Keratinocyte (primary cell): ENCODE measurements around the gene FAM120C. TPM values are rescaled to one million over a fixed set of nuclear protein-coding genes. Genes with fewer than 3 reads are reported as not detected.
A peak's percentile ranks its signal among the peaks of the same experiment; 100 is the strongest.

ENCODE experiments used
- DNase-seq: peaks from one replicate; pipeline ENCODE4 v3.0.0-alpha.2; 2011; ENCODE audit warnings: low read depth, missing footprints, low spot score
- FAIRE-seq: peaks from 2 replicates; lab custom pipeline; 2011; peaks lifted over from hg19 to GRCh38; lab: Jason Lieb, UNC
- H2AFZ ChIP-seq: 2 replicates; pipeline ENCODE4 v1.6.0; 2012; ENCODE audit warnings: low read length, control low read depth, inconsistent platforms; ENCODE audit not compliant: control insufficient read depth
- H3K27ac ChIP-seq: 2 replicates; pipeline ENCODE4 v1.5.1; 2011; ENCODE audit warnings: low read length; ENCODE audit not compliant: control insufficient read depth, insufficient read depth
- H3K27me3 ChIP-seq: 3 replicates; pipeline ENCODE4 v1.6.0; 2011; ENCODE audit warnings: low read length; ENCODE audit not compliant: control insufficient read depth, insufficient read depth; ENCODE audit errors: extremely low read depth
- H3K36me3 ChIP-seq, 2 experiments: 2 replicates in 1 of 2; 3 replicates in 1 of 2; pipeline ENCODE4 v1.5.1; 2011; ENCODE audit warnings: low read length in 2 of 2, mild to moderate bottlenecking in 1 of 2; ENCODE audit not compliant: control insufficient read depth in 2 of 2, insufficient read depth in 2 of 2; ENCODE audit errors: extremely low read depth in 1 of 2
- H3K4me1 ChIP-seq: 3 replicates; pipeline ENCODE4 v1.5.1; 2011; ENCODE audit warnings: low read length; ENCODE audit not compliant: control insufficient read depth, insufficient read depth; ENCODE audit errors: extremely low read depth
- H3K4me2 ChIP-seq: 3 replicates; pipeline ENCODE4 v1.6.0; 2011; ENCODE audit warnings: low read depth, low read length; ENCODE audit not compliant: control insufficient read depth, insufficient read depth; ENCODE audit errors: extremely low read depth
- H3K4me3 ChIP-seq, 3 experiments: fragments of 200-600 bp in 1 of 3; sonication (generic) in 1 of 3; 2 replicates in 2 of 3; 3 replicates in 1 of 3; pipeline ENCODE4 v1.5.1; 2011 to 2016; ENCODE audit warnings: low read length in 3 of 3, mild to moderate bottlenecking in 3 of 3, control low read depth in 2 of 3, inconsistent platforms in 1 of 3, low read depth in 1 of 3, mixed read lengths in 1 of 3, mixed run types in 1 of 3, moderate library complexity in 1 of 3; ENCODE audit not compliant: control insufficient read depth in 2 of 3, insufficient read depth in 2 of 3; ENCODE audit errors: extremely low read depth in 1 of 3
- H3K79me2 ChIP-seq: 2 replicates; pipeline ENCODE4 v1.6.0; 2012; ENCODE audit warnings: low read length; ENCODE audit not compliant: control insufficient read depth, insufficient read depth
- H3K9ac ChIP-seq: 3 replicates; pipeline ENCODE4 v1.6.0; 2011; ENCODE audit warnings: low read length; ENCODE audit not compliant: control insufficient read depth, insufficient read depth; ENCODE audit errors: extremely low read depth
- H3K9me1 ChIP-seq: 3 replicates; pipeline ENCODE4 v1.6.0; 2011; ENCODE audit warnings: low read length; ENCODE audit not compliant: control insufficient read depth, insufficient read depth; ENCODE audit errors: extremely low read depth
- H3K9me3 ChIP-seq: 2 replicates; pipeline ENCODE4 v1.5.1; 2012; ENCODE audit warnings: low read depth, low read length; ENCODE audit not compliant: control insufficient read depth
- H4K20me1 ChIP-seq: 3 replicates; pipeline ENCODE4 v1.6.0; 2011; ENCODE audit warnings: low read length; ENCODE audit not compliant: control insufficient read depth, insufficient read depth; ENCODE audit errors: extremely low read depth
- CTCF ChIP-seq, 3 experiments: IDR thresholded peaks in 1 of 3; conservative IDR thresholded peaks in 1 of 3; optimal IDR thresholded peaks in 1 of 3; 2 replicates in 2 of 3; 3 replicates in 1 of 3; pipeline versions ENCODE3 to v1.5.1; 2011; ENCODE audit warnings: low read length in 3 of 3, mild to moderate bottlenecking in 3 of 3, moderate library complexity in 2 of 3, control low read depth in 1 of 3, inconsistent platforms in 1 of 3; ENCODE audit not compliant: insufficient read depth in 2 of 3; ENCODE audit errors: extremely low read depth in 1 of 3
- EZH2 ChIP-seq: IDR thresholded peaks from one replicate; pipeline ENCODE4 v1.6.1; 2012; ENCODE audit warnings: inconsistent platforms, mild to moderate bottlenecking, low read length, moderate library complexity
- dilution Hi-C: fragments of 300-500 bp; cut with MboI; formaldehyde crosslinking; loops from one replicate; pipeline ENCODE4 v1.7.0; 2020; ENCODE audit warnings: low sequenced_read_pairs; ENCODE audit not compliant: extremely low pct_ligation_motif_present
- polyA minus RNA-seq, 3 experiments: library from RNA; depleted of rRNA, polyadenylated mRNA; stranded (reverse); fragments of >200 nt; gene quantifications; 1 replicate in 1 of 3; 2 replicates in 1 of 3; 3 replicates in 1 of 3; pipeline ENCODE4 v1.2.3, GENCODE V29; 2011
- polyA plus RNA-seq, 5 experiments: library from polyadenylated mRNA; depleted of rRNA in 3 of 5; stranded (reverse) in 3 of 5; stranded (forward) in 1 of 5; unstranded in 1 of 5; fragments of >200 nt; gene quantifications; 1 replicate in 1 of 5; 2 replicates in 3 of 5; 3 replicates in 1 of 5; pipeline versions ENCODE4 v1.2.1 to v1.2.3, GENCODE V29; 2011 to 2012; ENCODE audit warnings: missing spikeins in 2 of 5, low read depth in 1 of 5, low replicate concordance in 1 of 5

Gene FAM120C
- 1.4 to 1.9 TPM (median 1.5 TPM) in 3 replicates for polyA plus RNA-seq
- polyA plus RNA-seq (2011; ENCODE audit: low read depth), result 0.19 TPM
- 1.1 and 1.3 TPM in 2 replicates for polyA plus RNA-seq (2011; cell fraction: cytosol; rRNA removed)
- polyA plus RNA-seq (2011; cell fraction: nucleus; rRNA removed), result 2.4 and 3.4 TPM in 2 replicates
- polyA plus RNA-seq (2012; ENCODE audit: low replicate concordance), result 2.1 and 2.2 TPM in 2 replicates
- 2.0 to 4.3 TPM (median 3.2 TPM) in 3 replicates for polyA minus RNA-seq
- polyA minus RNA-seq (2011; cell fraction: cytosol; rRNA and poly(A)+ RNA removed), result 4.0 TPM
- polyA minus RNA-seq (2011; cell fraction: nucleus; rRNA and poly(A)+ RNA removed), result 3.0 and 3.1 TPM in 2 replicates

- Histone ChIP-seq H3K36me3 (no peaks in the 10 kb centered on the region), H3K9me3 (no peaks in the 10 kb centered on the region), H3K9me1 (no peaks in the 10 kb centered on the region), H4K20me1 (no peaks in the 10 kb centered on the region), H3K4me1 (peaks cover 15% of the 10 kb centered on the region), H3K4me3 (peak within 1 kb of the TSS; percentile 55 to 74 (median 55)), H3K27me3 (no peaks in the 10 kb centered on the region), H3K79me2 (peaks cover 27% of the 10 kb centered on the region), H3K4me2 (peak within 1 kb of the TSS; percentile 92), H3K27ac (peak within 1 kb of the TSS; percentile 78), H3K9ac (peak within 1 kb of the TSS; percentile 79), H2AFZ (peak within 1 kb of the TSS; percentile 76)
- DNase-seq (no peak), FAIRE-seq (no peak)
- TF ChIP-seq CTCF (optimal IDR thresholded peaks at IDR 0.05 in 1 of 3, IDR thresholded peaks at IDR 0.05 in 1 of 3, conservative IDR thresholded peaks at IDR 0.05 in 1 of 3; ENCODE audit: extremely low read depth in 1 of 3, insufficient read depth in 2 of 3, low read length in 3 of 3), result no peak
- TF ChIP-seq EZH2, result no peak
- dilution Hi-C loops, result no loop called here
These were observed at the start of gene FAM120C for GRCh38 chrX:54182864-54183613. TSS of gene FAM120C (minus strand) at chrX:54183254. CDS start at chrX:54183198, 56 bp downstream.

- no peak for DNase-seq
- H3K79me2 ChIP-seq, result no peaks in the 10 kb centered on the region
- no peaks in the 10 kb centered on the region for H3K9me3 ChIP-seq
- H3K27ac ChIP-seq, result no peak overlapping the region
- no peaks in the 10 kb centered on the region for H4K20me1 ChIP-seq
- FAIRE-seq, result no peak
- H2AFZ ChIP-seq, result no peak overlapping the region
- no peak overlapping the region for H3K4me3 ChIP-seq
- no peaks in the 10 kb centered on the region for H3K4me1 ChIP-seq
- no peaks in the 10 kb centered on the region for H3K9me1 ChIP-seq
- H3K36me3 ChIP-seq, result no peaks in the 10 kb centered on the region
- no peak overlapping the region for H3K9ac ChIP-seq
- no peak overlapping the region for H3K4me2 ChIP-seq
- no peaks in the 10 kb centered on the region for H3K27me3 ChIP-seq
- no peak for TF ChIP-seq CTCF (optimal IDR thresholded peaks at IDR 0.05 in 1 of 3, IDR thresholded peaks at IDR 0.05 in 1 of 3, conservative IDR thresholded peaks at IDR 0.05 in 1 of 3; ENCODE audit: extremely low read depth in 1 of 3, insufficient read depth in 2 of 3, low read length in 3 of 3)
- no peak for TF ChIP-seq EZH2
- dilution Hi-C loops, result no loop called here
These were observed 47.5 kb upstream of the FAM120C start for GRCh38 chrX:54230435-54231148.
